ENCODE data around the gene TMEM154.

Gene TMEM154

GRCh38 chr4:152588869-152589268 lies 90.9 kb downstream of the TMEM154 start:
- no peaks in the 10 kb centered on the region for H3K36me3 Mint-ChIP-seq (ENCODE audit: low read depth)

GRCh38 chr4:152587127-152587526 lies 92.7 kb downstream of the TMEM154 start:
- H3K36me3 Mint-ChIP-seq (ENCODE audit: low read depth) = no peaks in the 10 kb centered on the region
- H3K4me1 Mint-ChIP-seq = peaks cover 26% of the 10 kb centered on the region
- H3K4me3 Mint-ChIP-seq = no peak overlapping the region
- H3K27ac Mint-ChIP-seq = no peak overlapping the region
- H3K9me3 Mint-ChIP-seq = peaks cover 6% of the 10 kb centered on the region
- TF ChIP-seq CTCF (IDR thresholded peaks at IDR 0.05; ENCODE audit: unreplicated experiment in 3 of 3) = no peak
- peaks cover 4% of the 10 kb centered on the region for H3K27me3 Mint-ChIP-seq (ENCODE audit: low read depth)

More at GRCh38 chr4:152588869-152589268, 90.9 kb downstream of the TMEM154 start:
- H3K27me3 Mint-ChIP-seq (ENCODE audit: low read depth) = peaks cover 4% of the 10 kb centered on the region
- H3K4me3 Mint-ChIP-seq = no peak overlapping the region
- no peak for TF ChIP-seq CTCF (IDR thresholded peaks at IDR 0.05; ENCODE audit: unreplicated experiment in 3 of 3)
- peaks cover 28% of the 10 kb centered on the region for H3K4me1 Mint-ChIP-seq
- H3K27ac Mint-ChIP-seq = no peak overlapping the region
- peaks cover 6% of the 10 kb centered on the region for H3K9me3 Mint-ChIP-seq

GRCh38 chr4:152586668-152587067 lies 93.1 kb downstream of the TMEM154 start:
- Mint-ChIP-seq H3K4me3 (no peak overlapping the region), H3K36me3 (ENCODE audit: low read depth) (no peaks in the 10 kb centered on the region), H3K27ac (no peak overlapping the region), H3K4me1 (peaks cover 24% of the 10 kb centered on the region), H3K27me3 (ENCODE audit: low read depth) (peaks cover 4% of the 10 kb centered on the region), H3K9me3 (peaks cover 6% of the 10 kb centered on the region)
- TF ChIP-seq CTCF (IDR thresholded peaks at IDR 0.05; ENCODE audit: unreplicated experiment in 3 of 3) = no peak

- Mint-ChIP-seq H3K9me3 (peaks cover 6% of the 10 kb centered on the region), H3K4me1 (peaks cover 7% of the 10 kb centered on the region), H3K36me3 (ENCODE audit: low read depth) (no peaks in the 10 kb centered on the region), H3K27ac (no peak overlapping the region), H3K27me3 (ENCODE audit: low read depth) (peaks cover 8% of the 10 kb centered on the region), H3K4me3 (no peak overlapping the region)
- no peak for TF ChIP-seq CTCF (IDR thresholded peaks at IDR 0.05; ENCODE audit: unreplicated experiment in 3 of 3)
Observed at GRCh38 chr4:152585023-152585441, 94.8 kb downstream of the TMEM154 start.

- Mint-ChIP-seq H3K27ac (no peak overlapping the region), H3K27me3 (ENCODE audit: low read depth) (peaks cover 17% of the 10 kb centered on the region), H3K4me1 (peaks cover 4% of the 10 kb centered on the region), H3K9me3 (peaks cover 2% of the 10 kb centered on the region), H3K36me3 (ENCODE audit: low read depth) (no peaks in the 10 kb centered on the region), H3K4me3 (no peak overlapping the region)
- TF ChIP-seq CTCF (IDR thresholded peaks at IDR 0.05; ENCODE audit: unreplicated experiment in 3 of 3) = no peak
Observed at GRCh38 chr4:152581536-152582160, 98.1 kb downstream of the TMEM154 start.

GRCh38 chr4:152579916-152580315 lies 99.9 kb downstream of the TMEM154 start:
- no peaks in the 10 kb centered on the region for H3K36me3 Mint-ChIP-seq (ENCODE audit: low read depth)
- no peaks in the 10 kb centered on the region for H3K4me1 Mint-ChIP-seq
- no peak overlapping the region for H3K4me3 Mint-ChIP-seq
- TF ChIP-seq CTCF (IDR thresholded peaks at IDR 0.05; ENCODE audit: unreplicated experiment in 3 of 3) = no peak
- no peaks in the 10 kb centered on the region for H3K9me3 Mint-ChIP-seq
- H3K27me3 Mint-ChIP-seq (ENCODE audit: low read depth) = peaks cover 17% of the 10 kb centered on the region
- no peak overlapping the region for H3K27ac Mint-ChIP-seq
